HUES6 (cell line): Measurements from ENCODE around the gene MB.
"Not testable (repeated sequence)": the region's sequence is repeated elsewhere in the genome, so short reads cannot be mapped to it uniquely, and the experiment has no call there.

Experiments used
- H3K27ac ChIP-seq: 2 replicates; pipeline ENCODE4 v1.7.0; 2013; ENCODE audit warnings: low read depth, mild to moderate bottlenecking, low read length, inconsistent platforms
- H3K27me3 ChIP-seq: 2 replicates; pipeline ENCODE4 v1.6.1; 2013; ENCODE audit warnings: low read length; ENCODE audit not compliant: control insufficient read depth, insufficient read depth
- H3K36me3 ChIP-seq: 2 replicates; pipeline ENCODE4 v1.6.1; 2013; ENCODE audit warnings: low read length; ENCODE audit not compliant: control insufficient read depth, insufficient read depth
- H3K4me1 ChIP-seq: 2 replicates; pipeline ENCODE4 v1.6.1; 2013; ENCODE audit warnings: low read length; ENCODE audit not compliant: control insufficient read depth, insufficient read depth
- H3K4me3 ChIP-seq: 2 replicates; pipeline ENCODE4 v1.5.1; 2013; ENCODE audit warnings: low read depth, low read length
- H3K9ac ChIP-seq: one replicate; pipeline ENCODE4 v1.6.1; 2013; ENCODE audit warnings: mild to moderate bottlenecking, low read length
- H3K9me3 ChIP-seq: 2 replicates; pipeline ENCODE4 v1.6.1; 2013; ENCODE audit warnings: low read depth, low read length; ENCODE audit not compliant: control insufficient read depth, insufficient read depth

MB gene

DNA sequence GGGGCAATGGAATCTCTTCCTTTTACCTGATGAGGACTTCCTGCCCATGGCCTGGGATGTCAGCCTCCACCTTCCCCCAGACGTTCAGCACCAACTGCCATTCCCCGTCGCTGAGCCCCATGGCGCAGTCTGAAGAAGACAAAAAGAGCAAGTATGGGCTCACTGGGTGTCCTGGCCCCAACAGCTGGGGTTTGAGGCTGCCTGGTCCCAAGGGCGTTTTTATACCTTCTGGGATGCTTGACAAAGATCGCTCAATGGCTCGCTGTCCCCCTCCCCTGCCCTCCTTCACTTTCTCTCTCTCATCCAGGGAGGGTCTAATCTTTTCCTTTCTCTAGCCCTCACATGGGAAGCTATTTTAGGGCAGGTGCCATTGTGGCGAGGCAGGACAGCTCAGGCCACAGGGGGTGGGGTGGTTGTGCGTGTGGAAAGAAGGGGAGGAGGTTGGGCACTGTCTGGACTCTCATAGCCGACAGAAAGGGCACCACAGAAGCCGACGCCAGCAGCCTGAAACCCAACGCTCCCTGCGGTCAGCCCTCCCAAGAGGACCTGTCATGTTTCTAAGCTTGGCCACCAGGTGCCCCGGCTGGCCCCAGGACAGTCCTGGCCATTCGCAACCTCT, at the start of gene MB:
MB (minus strand) TSS at position 193 of the 619 bp plus-strand sequence; CDS start at position 121, 72 bp downstream.
- Histone ChIP-seq H3K27me3 (no peaks in the 10 kb centered on the region; the same call in 1 of the 2 replicates), H3K9me3 (no peaks in the 10 kb centered on the region), H3K36me3 (no peaks in the 10 kb centered on the region), H3K27ac (no peak within 1 kb of the TSS), H3K4me3 (no peak within 1 kb of the TSS), H3K4me1 (peaks cover 5% of the 10 kb centered on the region; the same call in 1 of the 2 replicates), H3K9ac (no peak within 1 kb of the TSS)

DNA sequence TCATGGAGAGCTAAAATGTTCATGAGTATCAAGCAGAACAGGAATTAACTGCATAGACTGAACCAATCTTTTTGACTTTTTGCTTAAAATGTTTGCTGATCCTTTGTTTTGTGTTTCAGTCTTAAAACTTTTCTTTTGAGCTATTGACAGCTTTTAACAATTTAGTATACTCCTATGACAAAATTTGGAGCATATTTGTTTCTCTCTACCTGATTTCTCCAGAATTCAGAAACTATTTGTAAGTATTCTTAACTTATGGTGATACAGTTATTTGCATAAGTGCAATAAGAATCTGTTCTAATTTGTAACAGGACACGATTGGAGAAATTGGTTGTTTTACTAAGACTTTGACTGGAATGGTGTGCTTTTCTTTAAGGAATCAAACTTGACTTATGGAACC, 49.6 kb upstream of the MB start:
- not testable (repeated sequence) for H3K4me1 ChIP-seq, H3K27ac ChIP-seq, H3K36me3 ChIP-seq, H3K9ac ChIP-seq, H3K27me3 ChIP-seq, H3K4me3 ChIP-seq
- H3K9me3 ChIP-seq, result peaks cover 43% of the 10 kb centered on the region

- Histone ChIP-seq H3K36me3 (no peaks in the 10 kb centered on the region), H3K4me3 (no peak overlapping the region), H3K4me1 (peaks cover 9% of the 10 kb centered on the region; the same call in 1 of the 2 replicates), H3K27me3 (no peaks in the 10 kb centered on the region), H3K9ac (no peak overlapping the region), H3K9me3 (peaks cover 46% of the 10 kb centered on the region), H3K27ac (no peak overlapping the region)
Observed at GRCh38 chr22:35664955-35665587, 47.9 kb upstream of the MB start.

DNA sequence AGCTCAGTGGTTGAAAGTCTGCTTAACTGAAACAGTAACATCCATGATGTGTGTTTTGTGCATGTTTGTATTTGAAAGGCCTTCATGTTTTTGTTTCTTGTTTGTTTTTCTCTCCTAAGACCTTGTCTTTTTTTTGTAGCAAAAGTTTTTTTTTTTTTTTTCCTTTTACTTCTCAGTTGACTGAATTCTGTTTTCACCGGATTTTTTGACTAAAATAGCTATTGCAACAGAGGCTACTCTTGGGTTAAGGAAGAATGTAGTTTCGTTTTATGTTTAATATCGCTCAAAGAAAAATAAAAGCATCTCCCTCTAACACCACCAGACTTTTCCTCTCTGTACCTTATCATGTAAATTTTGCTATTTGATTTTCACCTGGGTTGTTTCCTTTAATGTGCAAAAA, 46.2 kb upstream of the MB start:
- Histone ChIP-seq H3K4me3 (no peak overlapping the region; the same call in 1 of the 2 replicates), H3K9me3 (peaks cover 43% of the 10 kb centered on the region)

DNA sequence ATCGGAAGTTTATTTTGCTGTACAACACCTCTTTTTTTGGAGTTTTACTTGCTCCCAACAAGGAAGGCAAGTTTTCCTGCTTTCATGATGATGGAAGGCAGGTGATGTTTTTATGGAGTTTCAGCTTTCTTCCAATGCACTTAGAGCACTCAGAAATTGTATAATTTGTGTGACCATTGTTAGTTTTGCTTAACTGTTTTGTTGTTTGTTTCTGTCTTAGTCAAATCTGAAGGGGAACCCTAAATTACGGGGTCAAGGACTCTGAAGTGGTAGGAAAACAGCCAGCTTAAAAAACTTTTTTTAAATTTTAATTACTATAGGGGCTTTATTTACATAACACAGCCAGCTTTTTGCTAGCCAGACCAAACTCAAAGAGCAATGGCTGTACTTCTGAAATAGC, 45.8 kb upstream of the MB start:
- Histone ChIP-seq H3K27ac (no peak overlapping the region), H3K36me3 (no peaks in the 10 kb centered on the region), H3K9ac (no peak overlapping the region), H3K4me3 (no peak overlapping the region; the same call in 1 of the 2 replicates), H3K9me3 (peaks cover 45% of the 10 kb centered on the region), H3K4me1 (peaks cover 9% of the 10 kb centered on the region; the same call in 1 of the 2 replicates), H3K27me3 (no peaks in the 10 kb centered on the region)

More for the DNA sequence above, 46.2 kb upstream of the MB start:
- Histone ChIP-seq H3K27ac (no peak overlapping the region), H3K4me1 (peaks cover 9% of the 10 kb centered on the region; the same call in 1 of the 2 replicates), H3K9ac (no peak overlapping the region), H3K36me3 (no peaks in the 10 kb centered on the region), H3K27me3 (no peaks in the 10 kb centered on the region)

- Histone ChIP-seq H3K4me3 (no peak overlapping the region), H3K9me3 (peaks cover 33% of the 10 kb centered on the region), H3K27ac (no peak overlapping the region), H3K27me3 (no peaks in the 10 kb centered on the region), H3K36me3 (no peaks in the 10 kb centered on the region), H3K4me1 (peaks cover 9% of the 10 kb centered on the region; the same call in 1 of the 2 replicates), H3K9ac (no peak overlapping the region)
Observed at GRCh38 chr22:35661464-35661863, 44.3 kb upstream of the MB start.

DNA sequence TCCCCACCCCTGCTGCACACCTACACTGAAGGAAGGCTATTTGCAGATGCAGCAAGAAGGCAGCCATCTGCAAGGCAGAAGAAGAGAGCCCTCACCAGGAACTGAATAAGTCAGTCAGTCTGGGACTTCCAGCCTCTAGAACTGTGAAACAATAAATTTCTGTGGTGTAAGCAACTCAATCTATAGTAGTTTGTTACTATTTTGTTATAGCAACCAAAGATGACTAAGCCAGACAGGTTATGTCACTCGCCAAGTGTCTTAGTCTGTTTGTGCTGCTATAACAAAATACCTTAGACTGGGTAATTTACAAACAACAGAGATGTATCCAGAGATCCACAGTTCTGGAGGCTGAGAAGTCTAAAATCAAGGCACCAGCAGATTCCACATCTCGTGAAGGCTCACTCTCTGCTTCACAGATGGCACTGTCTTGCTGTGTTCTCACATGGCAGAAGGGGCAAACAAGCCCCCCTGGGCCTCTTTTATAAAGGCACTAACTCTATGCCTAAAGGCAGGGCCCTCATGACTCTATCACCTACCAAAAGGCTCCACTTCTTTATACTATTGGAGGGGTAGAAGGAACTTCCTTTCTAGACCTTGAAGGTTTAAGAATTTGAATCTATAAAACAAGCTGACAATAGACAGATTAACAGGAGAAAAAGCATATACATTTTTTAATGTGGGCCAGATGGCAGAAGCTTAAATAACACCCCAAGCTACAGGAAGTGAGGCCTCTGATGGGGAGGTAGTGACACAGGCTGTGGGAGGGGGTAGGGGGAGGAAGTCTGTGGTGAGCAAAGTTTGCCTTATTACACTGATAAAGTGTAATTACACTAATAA, 43.4 kb upstream of the MB start:
- no peak overlapping the region for H3K27ac ChIP-seq

GRCh38 chr22:35657571-35658312, 40.6 kb upstream of the MB start:
- peaks cover 7% of the 10 kb centered on the region; the same call in 1 of the 2 replicates for H3K4me1 ChIP-seq
- H3K36me3 ChIP-seq, result no peaks in the 10 kb centered on the region
- H3K27ac ChIP-seq, result no peak overlapping the region
- no peak overlapping the region for H3K9ac ChIP-seq
- no peak overlapping the region for H3K4me3 ChIP-seq
- H3K27me3 ChIP-seq, result no peaks in the 10 kb centered on the region
- peaks cover 28% of the 10 kb centered on the region for H3K9me3 ChIP-seq

More for the DNA sequence above, 43.4 kb upstream of the MB start:
- Histone ChIP-seq H3K27me3 (no peaks in the 10 kb centered on the region), H3K36me3 (no peaks in the 10 kb centered on the region), H3K9ac (no peak overlapping the region), H3K9me3 (peaks cover 32% of the 10 kb centered on the region), H3K4me1 (peaks cover 9% of the 10 kb centered on the region; the same call in 1 of the 2 replicates), H3K4me3 (no peak overlapping the region)

GRCh38 chr22:35656284-35656752, 39.2 kb upstream of the MB start:
- H3K36me3 ChIP-seq, result no peaks in the 10 kb centered on the region
- H3K9me3 ChIP-seq, result peaks cover 28% of the 10 kb centered on the region
- H3K27me3 ChIP-seq, result no peaks in the 10 kb centered on the region
- H3K27ac ChIP-seq, result no peak overlapping the region
- H3K9ac ChIP-seq, result no peak overlapping the region
- no peaks in the 10 kb centered on the region for H3K4me1 ChIP-seq
- H3K4me3 ChIP-seq, result no peak overlapping the region

- no peak overlapping the region for H3K27ac ChIP-seq
- H3K27me3 ChIP-seq, result no peaks in the 10 kb centered on the region
- H3K9ac ChIP-seq, result no peak overlapping the region
- peaks cover 1% of the 10 kb centered on the region for H3K4me1 ChIP-seq
- H3K36me3 ChIP-seq, result no peaks in the 10 kb centered on the region
- H3K9me3 ChIP-seq, result peaks cover 23% of the 10 kb centered on the region
- H3K4me3 ChIP-seq, result no peak overlapping the region
Observed at GRCh38 chr22:35653824-35654223, 36.7 kb upstream of the MB start.
